Measurements from ENCODE around the gene NUP160.

DNA sequence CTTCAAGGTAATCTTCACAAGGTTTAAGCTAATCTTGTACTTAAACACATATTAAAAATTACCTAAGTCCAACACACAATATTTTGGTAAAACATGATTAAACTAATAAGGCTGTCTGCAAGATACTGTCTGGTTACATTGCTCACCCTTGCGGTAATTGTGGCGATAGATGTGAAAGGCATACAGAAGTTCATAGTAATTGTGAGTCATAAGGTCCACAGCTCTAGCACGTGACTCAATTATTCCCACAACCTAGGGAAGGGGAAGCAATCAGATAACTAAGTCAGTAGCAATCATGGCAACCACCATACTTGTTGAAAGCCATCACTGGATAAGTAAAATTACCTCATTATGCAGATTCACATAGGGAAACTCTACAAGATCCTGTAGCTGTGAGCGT, 50.5 kb downstream of the NUP160 start:
- TF ChIP-seq, protein P1, sequence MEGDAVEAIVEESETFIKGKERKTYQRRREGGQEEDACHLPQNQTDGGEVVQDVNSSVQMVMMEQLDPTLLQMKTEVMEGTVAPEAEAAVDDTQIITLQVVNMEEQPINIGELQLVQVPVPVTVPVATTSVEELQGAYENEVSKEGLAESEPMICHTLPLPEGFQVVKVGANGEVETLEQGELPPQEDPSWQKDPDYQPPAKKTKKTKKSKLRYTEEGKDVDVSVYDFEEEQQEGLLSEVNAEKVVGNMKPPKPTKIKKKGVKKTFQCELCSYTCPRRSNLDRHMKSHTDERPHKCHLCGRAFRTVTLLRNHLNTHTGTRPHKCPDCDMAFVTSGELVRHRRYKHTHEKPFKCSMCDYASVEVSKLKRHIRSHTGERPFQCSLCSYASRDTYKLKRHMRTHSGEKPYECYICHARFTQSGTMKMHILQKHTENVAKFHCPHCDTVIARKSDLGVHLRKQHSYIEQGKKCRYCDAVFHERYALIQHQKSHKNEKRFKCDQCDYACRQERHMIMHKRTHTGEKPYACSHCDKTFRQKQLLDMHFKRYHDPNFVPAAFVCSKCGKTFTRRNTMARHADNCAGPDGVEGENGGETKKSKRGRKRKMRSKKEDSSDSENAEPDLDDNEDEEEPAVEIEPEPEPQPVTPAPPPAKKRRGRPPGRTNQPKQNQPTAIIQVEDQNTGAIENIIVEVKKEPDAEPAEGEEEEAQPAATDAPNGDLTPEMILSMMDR (IDR thresholded peaks at IDR 0.05): no peak
- TF ChIP-seq POLR2A (IDR thresholded peaks at IDR 0.05) (no peak), POLR2AphosphoS5 (IDR thresholded peaks at IDR 0.05) (no peak)
